ENCODE measurements around the gene DTWD1.
A peak's percentile ranks its signal among the peaks of the same experiment; 100 is the strongest.
"Not testable (repeated sequence)": the region's sequence is repeated elsewhere in the genome, so short reads cannot be mapped to it uniquely, and the experiment has no call there.

DTWD1 gene, protein sequence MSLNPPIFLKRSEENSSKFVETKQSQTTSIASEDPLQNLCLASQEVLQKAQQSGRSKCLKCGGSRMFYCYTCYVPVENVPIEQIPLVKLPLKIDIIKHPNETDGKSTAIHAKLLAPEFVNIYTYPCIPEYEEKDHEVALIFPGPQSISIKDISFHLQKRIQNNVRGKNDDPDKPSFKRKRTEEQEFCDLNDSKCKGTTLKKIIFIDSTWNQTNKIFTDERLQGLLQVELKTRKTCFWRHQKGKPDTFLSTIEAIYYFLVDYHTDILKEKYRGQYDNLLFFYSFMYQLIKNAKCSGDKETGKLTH

DNA sequence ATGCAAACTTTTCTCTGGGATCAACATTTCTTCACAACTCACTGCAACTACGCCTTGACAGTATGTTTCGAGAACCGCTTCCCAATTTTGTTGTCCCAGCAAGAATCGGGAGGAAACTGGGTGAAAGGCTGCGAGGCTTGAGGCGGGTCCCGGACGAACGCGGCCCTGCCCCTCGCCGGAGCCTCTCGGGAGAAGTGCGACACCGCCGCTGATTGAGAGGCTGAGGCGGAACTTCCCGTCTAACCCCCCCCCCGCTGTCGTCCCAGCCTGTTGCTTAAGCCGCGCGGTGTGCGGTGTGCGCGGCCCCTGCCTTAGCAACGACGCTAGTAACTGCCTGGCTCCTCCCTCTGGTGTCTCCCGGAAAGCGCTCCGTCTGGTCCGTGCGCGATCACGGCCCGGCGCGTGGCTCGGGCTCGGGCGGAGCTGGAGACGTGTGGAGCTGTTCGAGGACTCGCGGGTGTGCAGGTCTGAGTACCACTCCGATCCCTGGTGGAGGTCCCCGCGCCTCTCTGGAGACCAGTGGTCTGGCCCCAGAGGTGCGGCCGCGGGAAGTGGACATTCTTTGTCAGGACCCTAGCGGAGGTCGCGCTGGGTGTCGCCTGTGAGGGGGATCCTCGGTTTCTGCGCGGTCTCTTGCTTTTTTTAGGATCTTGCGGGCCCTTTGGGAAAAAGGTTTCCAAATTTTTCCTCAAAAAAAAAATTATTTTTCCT is at the start of gene DTWD1, which contains the start of gene FAM227B:
Gene DTWD1 (plus strand): TSS at position 391 of the 711 bp plus-strand sequence. CDS start 4,120 bp downstream, outside the sequence.
Gene FAM227B (minus strand): TSS at position 161 of the 711 bp plus-strand sequence. CDS start 5,647 bp downstream, outside the sequence.
- in situ Hi-C loops (cut with HindIII; ENCODE audit: low pct_ligation_motif_present, low pct_unique_long_range_greater_than_20kb, low sequenced_read_pairs): no loop called here
- DNase-seq: peak; percentile 94

- no peak for DNase-seq
- in situ Hi-C loops (cut with HindIII; ENCODE audit: low pct_ligation_motif_present, low pct_unique_long_range_greater_than_20kb, low sequenced_read_pairs): no loop called here
Measured at GRCh38 chr15:49573421-49573820, 47.4 kb upstream of the DTWD1 start.

DNA sequence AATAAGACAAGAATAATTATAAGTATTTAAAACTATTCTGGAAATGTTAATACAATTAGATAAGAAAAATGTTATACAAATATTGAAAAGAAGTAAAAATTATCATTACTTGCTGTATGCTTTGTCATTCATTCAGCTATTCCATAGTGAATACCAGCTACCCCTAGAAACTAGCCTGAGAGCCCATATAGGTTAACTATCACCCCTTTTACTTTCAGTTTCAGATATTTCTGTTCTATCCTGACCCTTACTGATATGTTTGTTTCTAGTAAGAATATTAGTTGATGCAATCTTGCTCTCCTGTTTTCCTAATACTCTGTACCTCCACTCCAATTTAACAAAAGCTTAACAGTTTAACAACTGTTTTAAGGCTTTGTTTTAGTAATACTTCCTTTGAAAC is 31.8 kb upstream of the DTWD1 start:
- peak; percentile 11 for DNase-seq
- in situ Hi-C loops (cut with HindIII; ENCODE audit: low pct_ligation_motif_present, low pct_unique_long_range_greater_than_20kb, low sequenced_read_pairs): no loop called here

GRCh38 chr15:49592829-49593316 is 28.0 kb upstream of the DTWD1 start:
- in situ Hi-C loops (cut with HindIII; ENCODE audit: low pct_ligation_motif_present, low pct_unique_long_range_greater_than_20kb, low sequenced_read_pairs); DNase-seq: not testable (repeated sequence)

DNA sequence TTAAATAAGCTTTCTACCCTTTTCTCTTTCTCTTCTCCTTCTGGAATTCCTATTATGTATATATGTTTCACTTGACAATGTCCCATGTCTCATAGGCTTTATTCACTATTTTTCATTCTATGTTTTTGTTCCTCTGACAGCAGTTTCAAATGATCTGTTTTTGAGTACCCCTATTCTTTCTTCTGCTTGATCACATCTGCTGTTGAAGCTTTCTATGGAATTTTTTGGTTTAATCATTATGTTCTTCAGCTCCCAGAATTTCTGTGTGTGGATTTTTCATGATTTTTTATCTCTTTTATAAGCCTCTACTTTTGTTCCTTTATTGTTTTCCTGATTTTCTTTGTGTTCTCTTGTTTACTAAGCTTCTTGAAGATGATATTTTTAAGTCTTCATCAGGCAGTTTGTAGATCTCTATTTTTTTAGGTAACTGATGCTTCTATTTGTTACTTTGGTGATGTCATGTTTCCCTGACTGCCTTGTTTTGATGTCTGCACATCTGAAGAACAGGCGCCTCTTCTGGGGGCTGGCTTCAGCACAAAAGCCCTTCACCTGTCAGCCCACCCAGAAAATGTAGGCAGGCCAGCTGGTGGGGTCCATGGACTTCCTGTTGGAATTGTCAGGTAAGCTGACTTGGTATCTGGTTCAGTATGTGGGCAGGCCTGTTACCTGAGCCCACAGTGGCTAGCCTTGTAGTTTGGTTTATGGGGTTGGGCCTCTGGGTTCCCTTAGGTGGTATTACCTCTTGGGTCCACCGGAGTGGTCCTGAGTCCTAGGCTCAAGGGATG is 16.0 kb upstream of the DTWD1 start:
- in situ Hi-C loops (cut with HindIII; ENCODE audit: low pct_ligation_motif_present, low pct_unique_long_range_greater_than_20kb, low sequenced_read_pairs): no loop called here
- DNase-seq: no peak

- DNase-seq: no peak
- in situ Hi-C loops (cut with HindIII; ENCODE audit: low pct_ligation_motif_present, low pct_unique_long_range_greater_than_20kb, low sequenced_read_pairs): no loop called here
Measured at GRCh38 chr15:49605588-49605987, 15.3 kb upstream of the DTWD1 start.

- no peak for DNase-seq
- in situ Hi-C loops (cut with HindIII; ENCODE audit: low pct_ligation_motif_present, low pct_unique_long_range_greater_than_20kb, low sequenced_read_pairs): no loop called here
Measured at GRCh38 chr15:49606594-49606993, 14.3 kb upstream of the DTWD1 start.

GRCh38 chr15:49610157-49610918 is 10.5 kb upstream of the DTWD1 start:
- no peak for DNase-seq
- in situ Hi-C loops (cut with HindIII; ENCODE audit: low pct_ligation_motif_present, low pct_unique_long_range_greater_than_20kb, low sequenced_read_pairs): no loop called here

GRCh38 chr15:49612240-49612639 is 8.6 kb upstream of the DTWD1 start:
- DNase-seq: not testable (repeated sequence)

GRCh38 chr15:49619226-49619625 is 1.6 kb upstream of the DTWD1 start:
- DNase-seq: no peak
- in situ Hi-C loops (cut with HindIII; ENCODE audit: low pct_ligation_motif_present, low pct_unique_long_range_greater_than_20kb, low sequenced_read_pairs): no loop called here

More at GRCh38 chr15:49612240-49612639, 8.6 kb upstream of the DTWD1 start:
- in situ Hi-C loops (cut with HindIII; ENCODE audit: low pct_ligation_motif_present, low pct_unique_long_range_greater_than_20kb, low sequenced_read_pairs): not testable (repeated sequence)

DNA sequence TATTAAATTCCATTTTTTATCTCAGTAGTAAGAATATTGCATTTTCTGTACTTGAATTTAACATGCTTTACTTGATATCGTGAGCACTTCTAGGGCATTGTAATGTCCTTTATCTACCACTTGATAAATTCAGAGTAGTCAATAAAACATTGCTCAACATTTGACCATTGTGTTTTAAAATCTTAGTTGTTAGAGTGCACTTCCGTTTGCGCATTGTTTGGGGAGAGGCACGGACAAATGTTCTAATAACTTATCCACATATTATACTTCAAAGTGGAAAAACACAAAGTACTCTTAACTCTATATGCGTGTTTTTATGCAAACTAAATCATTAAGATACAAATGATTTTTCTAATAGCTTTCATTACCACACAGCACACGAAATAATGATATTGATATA is 649 bp upstream of the DTWD1 start:
- in situ Hi-C loops (cut with HindIII; ENCODE audit: low pct_ligation_motif_present, low pct_unique_long_range_greater_than_20kb, low sequenced_read_pairs): no loop called here
- peak; percentile 23 for DNase-seq

- no peak for DNase-seq
- in situ Hi-C loops (cut with HindIII; ENCODE audit: low pct_ligation_motif_present, low pct_unique_long_range_greater_than_20kb, low sequenced_read_pairs): no loop called here
Measured at GRCh38 chr15:49621401-49621811, 558 bp downstream of the DTWD1 start.

DNA sequence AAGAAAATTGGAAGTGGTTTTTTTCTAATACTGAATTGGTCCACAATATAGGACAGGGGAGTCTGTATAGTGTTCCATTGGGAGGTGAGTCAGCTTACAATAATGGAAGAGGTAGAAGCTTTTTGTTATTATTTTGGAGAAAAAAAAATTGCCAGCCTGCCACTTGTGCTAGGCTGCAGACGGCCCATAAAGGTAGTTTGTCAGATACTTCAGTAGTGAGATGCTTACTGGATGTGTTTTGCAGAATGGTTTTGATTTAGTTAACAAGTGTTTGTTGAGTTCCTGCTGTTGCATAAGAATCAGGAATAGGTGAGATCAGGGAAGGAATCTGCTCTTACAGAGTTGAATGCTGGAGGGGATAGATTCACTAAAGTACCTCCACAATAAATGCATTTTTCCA is 1.0 kb downstream of the DTWD1 start:
- DNase-seq: no peak
- in situ Hi-C loops (cut with HindIII; ENCODE audit: low pct_ligation_motif_present, low pct_unique_long_range_greater_than_20kb, low sequenced_read_pairs): no loop called here

DNA sequence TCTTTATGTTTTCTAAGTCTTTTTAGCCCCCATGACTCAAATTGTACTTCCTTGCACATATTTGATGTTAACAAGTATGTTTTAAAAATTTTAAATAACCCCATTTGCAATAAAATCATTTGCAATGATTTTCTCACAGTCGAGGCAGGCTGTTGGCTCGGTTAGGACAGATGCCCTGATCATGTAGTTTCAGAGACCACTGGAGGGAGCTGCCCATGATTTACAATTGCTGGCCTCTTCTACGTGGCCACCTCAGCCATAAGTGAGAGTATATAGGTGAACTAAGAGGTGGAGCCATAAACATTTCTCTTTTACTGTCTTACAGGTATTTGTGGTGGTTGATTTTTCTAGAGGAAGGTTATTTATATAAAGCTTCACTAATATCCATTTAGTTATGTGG is 1.7 kb downstream of the DTWD1 start:
- no peak for DNase-seq
- in situ Hi-C loops (cut with HindIII; ENCODE audit: low pct_ligation_motif_present, low pct_unique_long_range_greater_than_20kb, low sequenced_read_pairs): no loop called here

- in situ Hi-C loops (cut with HindIII; ENCODE audit: low pct_ligation_motif_present, low pct_unique_long_range_greater_than_20kb, low sequenced_read_pairs): no loop called here
- DNase-seq: no peak
Measured at GRCh38 chr15:49624056-49624455, 3.2 kb downstream of the DTWD1 start.

DNA sequence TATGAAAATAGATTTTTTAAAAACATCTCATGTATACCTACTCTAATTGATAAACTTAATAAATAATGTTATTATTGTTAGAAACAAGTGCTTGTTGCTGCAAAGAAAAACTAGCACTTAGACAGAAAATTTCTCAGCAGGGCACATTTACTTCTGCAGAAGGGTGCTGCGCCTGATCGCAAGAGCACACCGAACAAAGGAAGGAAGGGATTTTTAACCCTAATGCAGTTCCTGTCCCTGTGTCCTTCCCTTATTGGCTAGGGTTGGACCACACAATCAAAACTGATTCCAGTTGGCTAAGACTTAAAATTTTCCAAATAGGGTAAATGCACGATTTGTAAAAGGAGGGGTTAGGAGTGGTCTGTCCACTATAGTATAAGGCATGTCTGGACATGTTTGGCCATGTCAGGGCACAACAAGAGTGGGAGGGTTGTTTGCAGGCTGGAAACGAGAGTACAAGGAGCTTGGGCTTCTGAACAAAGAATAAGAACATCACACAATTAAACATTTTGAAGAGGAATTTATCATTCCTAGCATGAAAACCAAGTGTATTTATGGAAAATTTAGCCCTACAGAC is 4.7 kb downstream of the DTWD1 start:
- DNase-seq: no peak
- in situ Hi-C loops (cut with HindIII; ENCODE audit: low pct_ligation_motif_present, low pct_unique_long_range_greater_than_20kb, low sequenced_read_pairs): no loop called here

GRCh38 chr15:49627407-49627877 is 6.6 kb downstream of the DTWD1 start:
- in situ Hi-C loops (cut with HindIII; ENCODE audit: low pct_ligation_motif_present, low pct_unique_long_range_greater_than_20kb, low sequenced_read_pairs): no loop called here
- DNase-seq: peak; percentile 88

GRCh38 chr15:49628379-49628778 is 7.5 kb downstream of the DTWD1 start:
- in situ Hi-C loops (cut with HindIII; ENCODE audit: low pct_ligation_motif_present, low pct_unique_long_range_greater_than_20kb, low sequenced_read_pairs): no loop called here
- peak; percentile 39 for DNase-seq
